DMS79 treated with DMSO at 0.1 percent for 48 hours (cell line): ENCODE measurements around the gene ERVK3-1.
"Not testable (repeated sequence)": the region's sequence is repeated elsewhere in the genome, so short reads cannot be mapped to it uniquely, and the experiment has no call there.

Source experiments
- DNase-seq: peaks from one replicate; lab custom pipeline; 2025; lab: John Stamatoyannopoulos, UW

ERVK3-1 gene

GRCh38 chr19:58304748-58305064 lies 471 bp upstream of the ERVK3-1 start:
- DNase-seq, result no peak

- DNase-seq, result peak; percentile 26
Measured at GRCh38 chr19:58305932-58306323, 751 bp downstream of the ERVK3-1 start.

- no peak for DNase-seq
Measured at GRCh38 chr19:58307736-58308135, 2.6 kb downstream of the ERVK3-1 start.

- DNase-seq, result not testable (repeated sequence)
Measured at GRCh38 chr19:58310685-58311084, 5.5 kb downstream of the ERVK3-1 start.

- DNase-seq, result no peak
Measured at GRCh38 chr19:58311345-58311865, 6.2 kb downstream of the ERVK3-1 start.

GRCh38 chr19:58315580-58315979 lies 10.4 kb downstream of the ERVK3-1 start:
- no peak for DNase-seq

- no peak for DNase-seq
Measured at GRCh38 chr19:58317476-58318072, 12.4 kb downstream of the ERVK3-1 start.

GRCh38 chr19:58318297-58318696 lies 13.1 kb downstream of the ERVK3-1 start:
- DNase-seq, result no peak

- no peak for DNase-seq
Measured at GRCh38 chr19:58319241-58319640, 14.1 kb downstream of the ERVK3-1 start.

GRCh38 chr19:58325311-58326022 lies 20.3 kb downstream of the ERVK3-1 start:
- DNase-seq, result no peak

GRCh38 chr19:58326501-58326913 lies 21.3 kb downstream of the ERVK3-1 start:
- no peak for DNase-seq

GRCh38 chr19:58326914-58327726 lies 21.9 kb downstream of the ERVK3-1 start, which contains the start of gene ZSCAN22:
Gene ZSCAN22, plus strand, starts transcription at chr19:58326994. Its CDS starts 7,809 bp downstream, at chr19:58334803.
- peak; percentile 93 for DNase-seq

- DNase-seq, result peak; percentile 7
Measured at GRCh38 chr19:58328999-58329398, 23.8 kb downstream of the ERVK3-1 start.

GRCh38 chr19:58330458-58330857 lies 25.3 kb downstream of the ERVK3-1 start:
- DNase-seq, result no peak

- DNase-seq, result no peak
Measured at GRCh38 chr19:58332697-58333096, 27.5 kb downstream of the ERVK3-1 start.

GRCh38 chr19:58334691-58335249 lies 29.6 kb downstream of the ERVK3-1 start:
- no peak for DNase-seq

GRCh38 chr19:58335630-58336029 lies 30.5 kb downstream of the ERVK3-1 start:
- no peak for DNase-seq

GRCh38 chr19:58336216-58336615 lies 31.0 kb downstream of the ERVK3-1 start:
- DNase-seq, result no peak

- DNase-seq, result no peak
Measured at GRCh38 chr19:58336820-58337219, 31.6 kb downstream of the ERVK3-1 start.

- DNase-seq, result no peak
Measured at GRCh38 chr19:58338336-58338735, 33.2 kb downstream of the ERVK3-1 start.

- no peak for DNase-seq
Measured at GRCh38 chr19:58338825-58339558, 33.8 kb downstream of the ERVK3-1 start.

- DNase-seq, result no peak
Measured at GRCh38 chr19:58345558-58345957, 40.4 kb downstream of the ERVK3-1 start.
